ENCODE measurements around the gene ADAMTSL3. TPM values are rescaled to one million over a fixed set of nuclear protein-coding genes. Genes with fewer than 3 reads are reported as not detected.

ADAMTSL3 gene
- total RNA-seq, 2 experiments from 2014 or later, result not detected

- H3K27ac Mint-ChIP-seq, result no peak overlapping the region
- H3K4me3 Mint-ChIP-seq, result no peak overlapping the region
- H3K36me3 ChIP-seq (ENCODE audit: insufficient read depth, low read length), result no peaks in the 10 kb centered on the region
- no peaks in the 10 kb centered on the region for H3K9me3 Mint-ChIP-seq
- intact Hi-C loops (cut with DNase I, micrococcal nuclease), result no loop called here
- H3K4me1 ChIP-seq (ENCODE audit: insufficient read depth, low read length), result no peaks in the 10 kb centered on the region
- no peaks in the 10 kb centered on the region for H3K4me1 Mint-ChIP-seq (ENCODE audit: low read depth)
- H3K27me3 ChIP-seq (ENCODE audit: control insufficient read depth in 1 of 2, insufficient read depth in 2 of 2, low read length in 2 of 2), result no peaks in the 10 kb centered on the region
- DNase-seq (no peak), ATAC-seq (ENCODE audit: poor library complexity) (no peak)
- H3K27ac ChIP-seq (ENCODE audit: low read depth in 1 of 2, low read length in 2 of 2), result no peak overlapping the region
- TF ChIP-seq CTCF (IDR thresholded peaks at IDR 0.05), result no peak
- H3K4me3 ChIP-seq (ENCODE audit: low read length), result no peak overlapping the region
- POLR2A ChIA-PET, result no interaction called here
- H3K27me3 Mint-ChIP-seq, result peaks cover 5% of the 10 kb centered on the region
- CTCF ChIA-PET, result no interaction called here
- H3K36me3 Mint-ChIP-seq (ENCODE audit: low read depth), result no peaks in the 10 kb centered on the region
- H3K9me3 ChIP-seq (ENCODE audit: control insufficient read depth in 1 of 2, insufficient read depth in 1 of 2, low read length in 2 of 2), result no peaks in the 10 kb centered on the region
Observed at GRCh38 chr15:83917432-83917831, 263.5 kb downstream of the ADAMTSL3 start.

- Mint-ChIP-seq H3K36me3 (ENCODE audit: low read depth) (no peaks in the 10 kb centered on the region), H3K27ac (no peak overlapping the region), H3K4me1 (ENCODE audit: low read depth) (no peaks in the 10 kb centered on the region), H3K9me3 (no peaks in the 10 kb centered on the region), H3K4me3 (no peak overlapping the region), H3K27me3 (peaks cover 5% of the 10 kb centered on the region)
- DNase-seq, result no peak
- no peak overlapping the region for H3K27ac ChIP-seq (ENCODE audit: low read depth in 1 of 2, low read length in 2 of 2)
- TF ChIP-seq CTCF (IDR thresholded peaks at IDR 0.05), result no peak
- ATAC-seq (ENCODE audit: poor library complexity), result no peak
- H3K27me3 ChIP-seq (ENCODE audit: control insufficient read depth in 1 of 2, insufficient read depth in 2 of 2, low read length in 2 of 2), result no peaks in the 10 kb centered on the region
- H3K4me1 ChIP-seq (ENCODE audit: insufficient read depth, low read length), result no peaks in the 10 kb centered on the region
- ChIA-PET CTCF (no interaction called here), POLR2A (no interaction called here)
- intact Hi-C loops (cut with DNase I, micrococcal nuclease), result no loop called here
- no peak overlapping the region for H3K4me3 ChIP-seq (ENCODE audit: low read length)
- H3K36me3 ChIP-seq (ENCODE audit: insufficient read depth, low read length), result no peaks in the 10 kb centered on the region
- H3K9me3 ChIP-seq (ENCODE audit: control insufficient read depth in 1 of 2, insufficient read depth in 1 of 2, low read length in 2 of 2), result no peaks in the 10 kb centered on the region
Observed at GRCh38 chr15:83918011-83918410, 264.1 kb downstream of the ADAMTSL3 start.

DNA sequence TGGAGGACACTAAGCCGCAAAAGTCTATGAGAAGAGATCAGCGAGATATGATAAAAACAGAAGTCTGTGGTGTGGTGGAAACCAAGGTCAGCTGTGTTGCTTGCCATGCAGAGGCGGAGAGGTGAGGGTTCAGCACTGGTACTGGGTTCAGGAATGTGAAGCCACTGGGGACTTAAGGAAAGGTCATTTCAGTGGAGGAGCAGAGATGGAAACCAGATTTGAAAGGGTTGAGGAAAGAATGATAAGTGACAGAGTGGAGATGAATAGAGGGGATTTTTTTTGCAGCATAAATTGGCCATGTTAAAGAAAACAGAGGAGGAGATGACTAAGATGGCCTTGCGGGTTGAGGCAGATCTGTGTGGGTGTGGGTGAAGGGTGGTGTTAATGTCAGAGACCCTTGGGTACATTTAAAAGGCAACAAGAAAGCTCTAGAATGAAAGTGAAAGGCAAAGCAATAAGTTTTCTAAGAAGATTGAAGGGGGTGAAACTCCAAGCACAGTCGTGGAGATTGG is 265.5 kb downstream of the ADAMTSL3 start:
- no peak overlapping the region for H3K27ac ChIP-seq (ENCODE audit: low read depth in 1 of 2, low read length in 2 of 2)
- no peaks in the 10 kb centered on the region for H3K9me3 Mint-ChIP-seq
- no peaks in the 10 kb centered on the region for H3K9me3 ChIP-seq (ENCODE audit: control insufficient read depth in 1 of 2, insufficient read depth in 1 of 2, low read length in 2 of 2)
- intact Hi-C loops (cut with DNase I, micrococcal nuclease), result no loop called here
- no peak for TF ChIP-seq CTCF (IDR thresholded peaks at IDR 0.05)
- no peak overlapping the region for H3K4me3 Mint-ChIP-seq
- H3K4me1 ChIP-seq (ENCODE audit: insufficient read depth, low read length), result no peaks in the 10 kb centered on the region
- no peak for ATAC-seq (ENCODE audit: poor library complexity)
- no peaks in the 10 kb centered on the region for H3K36me3 ChIP-seq (ENCODE audit: insufficient read depth, low read length)
- DNase-seq, result peak in 1 of 14 experiments; percentile 26
- no peak overlapping the region for H3K4me3 ChIP-seq (ENCODE audit: low read length)
- peaks cover 5% of the 10 kb centered on the region for H3K27me3 Mint-ChIP-seq
- ChIA-PET POLR2A (no interaction called here), CTCF (no interaction called here)
- H3K36me3 Mint-ChIP-seq (ENCODE audit: low read depth), result no peaks in the 10 kb centered on the region
- no peaks in the 10 kb centered on the region for H3K27me3 ChIP-seq (ENCODE audit: control insufficient read depth in 1 of 2, insufficient read depth in 2 of 2, low read length in 2 of 2)
- H3K27ac Mint-ChIP-seq, result no peak overlapping the region
- no peaks in the 10 kb centered on the region for H3K4me1 Mint-ChIP-seq (ENCODE audit: low read depth)
